PC-9 (cell line): ENCODE results near the gene ZNF786. TPM values are rescaled to one million over a fixed set of nuclear protein-coding genes. Genes with fewer than 3 reads are reported as not detected.

Source experiments
- BruUV-seq: library from RNA; stranded (reverse); fragments of 400-500 nt; replicated peaks from 2 replicates; lab custom pipeline; 2021; lab: Mats Ljungman, UMichigan
- CTCF ChIA-PET: fragments of 300-600 bp; sonication (Branson Sonifier 250); formaldehyde crosslinking; loops from one replicate; lab custom pipeline; 2022; ENCODE audit warnings: antibody characterized with exemption; lab: Charles Lee
- POLR2A ChIA-PET: fragments of 300-600 bp; sonication (Branson Sonifier 250); formaldehyde crosslinking; loops from one replicate; lab custom pipeline; 2022; ENCODE audit warnings: antibody characterized with exemption; ENCODE audit not compliant: unreplicated experiment; lab: Charles Lee
- DNase-seq, 2 experiments: peaks; one replicate each; pipeline versions ENCODE4 v3.0.0 to v3.0.0-alpha.2; 2015 to 2022; ENCODE audit warnings: mixed read lengths in 1 of 2
- H2AFZ ChIP-seq: fragments of 200-600 bp; sonication (generic); 2 replicates; pipeline ENCODE4 v1.8.1; 2017; ENCODE audit warnings: antibody characterized with exemption
- H3F3A ChIP-seq: fragments of 200-600 bp; sonication (generic); 2 replicates; pipeline ENCODE4 v1.8.1; 2017; ENCODE audit warnings: antibody characterized with exemption, mild to moderate bottlenecking, low read depth; ENCODE audit not compliant: insufficient read depth
- H3K27ac ChIP-seq: fragments of 200-600 bp; sonication (generic); 2 replicates; pipeline ENCODE4 v1.6.1; 2016; ENCODE audit warnings: mixed run types
- H3K27me3 ChIP-seq: fragments of 200-600 bp; sonication (generic); 2 replicates; pipeline ENCODE4 v1.6.1; 2016; ENCODE audit warnings: low read depth, mixed run types; ENCODE audit not compliant: insufficient read depth
- H3K36me3 ChIP-seq: fragments of 200-600 bp; sonication (generic); 2 replicates; pipeline ENCODE4 v1.6.1; 2016; ENCODE audit warnings: low read depth, mixed run types
- H3K4me1 ChIP-seq: fragments of 200-600 bp; sonication (generic); replicated peaks from 2 replicates; pipeline ENCODE4 v1.6.1; 2016; ENCODE audit warnings: mixed run types; ENCODE audit not compliant: insufficient read depth
- H3K4me2 ChIP-seq: fragments of 200-600 bp; sonication (generic); 2 replicates; pipeline ENCODE4 v1.6.1; 2017; ENCODE audit warnings: mixed run types
- H3K4me3 ChIP-seq: fragments of 200-600 bp; sonication (generic); 2 replicates; pipeline ENCODE4 v1.6.1; 2016; ENCODE audit warnings: mixed run types
- H3K79me2 ChIP-seq: fragments of 200-600 bp; sonication (generic); 2 replicates; pipeline ENCODE4 v1.6.1; 2017; ENCODE audit warnings: low read depth, mixed run types
- H3K9me2 ChIP-seq: fragments of 200-600 bp; sonication (generic); 2 replicates; pipeline ENCODE4 v1.8.1; 2017; ENCODE audit warnings: mild to moderate bottlenecking; ENCODE audit not compliant: insufficient read depth
- H3K9me3 ChIP-seq: fragments of 200-600 bp; sonication (generic); 2 replicates; pipeline ENCODE4 v1.8.1; 2016; ENCODE audit warnings: low read depth; ENCODE audit not compliant: insufficient read depth
- H4K20me1 ChIP-seq: fragments of 200-600 bp; sonication (generic); 2 replicates; pipeline ENCODE4 v1.8.1; 2017; ENCODE audit not compliant: insufficient read depth
- EZH2 ChIP-seq: fragments of 200-600 bp; sonication (generic); IDR thresholded peaks from 2 replicates; pipeline ENCODE4 v1.8.0; 2017; ENCODE audit warnings: antibody characterized with exemption, low read depth
- intact Hi-C: fragments of 100-400 bp; cut with micrococcal nuclease; formaldehyde crosslinking; loops from one replicate; pipeline ENCODE4 v1.10.0; 2022; ENCODE audit not compliant: unreplicated experiment
- total RNA-seq: library from RNA; stranded (reverse); gene quantifications from 2 replicates; pipeline ENCODE4 v1.2.3, GENCODE V29; 2021
- TF ChIP-seq, protein P1 (sequence below): fragments of 200-600 bp; sonication (generic); conservative IDR thresholded peaks from 2 replicates; pipeline ENCODE4 v1.6.1; 2017; ENCODE audit warnings: mixed run types, antibody characterized with exemption, mild to moderate bottlenecking, moderate library complexity

The ZNF786 gene
- total RNA-seq, 1 experiment from 2014 or later, result 8.4 TPM

DNA sequence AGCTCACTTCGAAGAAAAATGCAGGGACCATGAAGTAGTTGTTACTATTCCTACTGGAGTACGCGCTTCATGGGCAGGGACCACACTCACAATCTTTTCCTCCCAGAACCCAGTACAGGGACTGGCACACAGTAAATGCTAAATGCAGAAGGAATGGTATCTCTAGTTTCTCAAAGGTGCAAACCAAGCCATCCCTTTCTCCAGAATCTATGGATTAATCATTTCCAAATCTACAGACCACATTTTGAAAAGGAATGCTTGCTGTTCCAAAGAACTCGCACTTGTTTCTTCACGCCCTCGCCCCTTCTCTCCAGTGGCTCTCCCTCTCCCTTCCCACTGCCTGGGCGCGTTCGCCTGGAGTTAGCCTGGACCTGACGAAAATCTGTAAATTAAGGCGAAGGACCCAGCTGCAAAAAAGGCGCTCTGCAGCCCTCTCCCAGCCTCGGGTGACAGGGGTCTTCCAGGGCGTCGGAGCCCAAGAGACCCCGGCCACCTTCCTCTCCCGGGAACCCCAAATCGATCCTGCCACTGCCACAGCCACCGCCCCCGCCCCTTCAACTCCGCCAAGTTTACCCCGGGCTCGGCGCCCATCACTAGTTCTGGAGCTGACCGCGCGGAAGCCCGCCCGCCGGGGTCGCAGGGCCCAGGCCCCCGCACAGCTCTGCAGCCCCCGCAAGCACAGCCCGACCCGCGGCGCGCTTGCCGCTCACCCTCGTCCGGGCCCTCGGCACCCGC, 62.7 kb downstream of the ZNF786 start:
- intact Hi-C loops, result loop anchor here (1.0 to 2.0 kb wide), 5 partner anchors 29 to 470 kb away; partner anchors contain the start of genes ZNF746 and ZNF786
- peaks cover 19% of the 10 kb centered on the region for H3F3A ChIP-seq
- H3K9me2 ChIP-seq, result no peaks in the 10 kb centered on the region
- H3K27ac ChIP-seq, result peak overlapping the region; percentile 78
- ChIA-PET POLR2A (interaction anchor here (0.7 kb wide), 1 partner anchor 810 kb away, joined by 5 read pairs; the partner anchor contains the start of gene ZNF862), CTCF (interaction anchor here (0.6 kb wide), 1 partner anchor 294 kb away, joined by 7 read pairs; no protein-coding TSS in a partner anchor)
- no peaks in the 10 kb centered on the region for H3K27me3 ChIP-seq
- 0 out of 2 replicates have a peak, but pooled peaks cover 10% of the 10 kb centered on the region for H4K20me1 ChIP-seq
- DNase-seq, result peak in 1 of 2 experiments; percentile 9
- TF ChIP-seq, protein P1, sequence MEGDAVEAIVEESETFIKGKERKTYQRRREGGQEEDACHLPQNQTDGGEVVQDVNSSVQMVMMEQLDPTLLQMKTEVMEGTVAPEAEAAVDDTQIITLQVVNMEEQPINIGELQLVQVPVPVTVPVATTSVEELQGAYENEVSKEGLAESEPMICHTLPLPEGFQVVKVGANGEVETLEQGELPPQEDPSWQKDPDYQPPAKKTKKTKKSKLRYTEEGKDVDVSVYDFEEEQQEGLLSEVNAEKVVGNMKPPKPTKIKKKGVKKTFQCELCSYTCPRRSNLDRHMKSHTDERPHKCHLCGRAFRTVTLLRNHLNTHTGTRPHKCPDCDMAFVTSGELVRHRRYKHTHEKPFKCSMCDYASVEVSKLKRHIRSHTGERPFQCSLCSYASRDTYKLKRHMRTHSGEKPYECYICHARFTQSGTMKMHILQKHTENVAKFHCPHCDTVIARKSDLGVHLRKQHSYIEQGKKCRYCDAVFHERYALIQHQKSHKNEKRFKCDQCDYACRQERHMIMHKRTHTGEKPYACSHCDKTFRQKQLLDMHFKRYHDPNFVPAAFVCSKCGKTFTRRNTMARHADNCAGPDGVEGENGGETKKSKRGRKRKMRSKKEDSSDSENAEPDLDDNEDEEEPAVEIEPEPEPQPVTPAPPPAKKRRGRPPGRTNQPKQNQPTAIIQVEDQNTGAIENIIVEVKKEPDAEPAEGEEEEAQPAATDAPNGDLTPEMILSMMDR, result no peak
- no peak for TF ChIP-seq EZH2
- peak overlapping the region; percentile 73 for H3K4me3 ChIP-seq
- H3K4me2 ChIP-seq, result peak overlapping the region; percentile 91
- H3K4me1 ChIP-seq, result peaks cover 24% of the 10 kb centered on the region
- peaks cover 5% of the 10 kb centered on the region; the same call in 1 of the 2 replicates for H3K36me3 ChIP-seq
- BruUV-seq, result no TSS peak
- peaks cover 53% of the 10 kb centered on the region for H3K79me2 ChIP-seq
- H2AFZ ChIP-seq, result peak overlapping the region; percentile 74
- H3K9me3 ChIP-seq, result no peaks in the 10 kb centered on the region

DNA sequence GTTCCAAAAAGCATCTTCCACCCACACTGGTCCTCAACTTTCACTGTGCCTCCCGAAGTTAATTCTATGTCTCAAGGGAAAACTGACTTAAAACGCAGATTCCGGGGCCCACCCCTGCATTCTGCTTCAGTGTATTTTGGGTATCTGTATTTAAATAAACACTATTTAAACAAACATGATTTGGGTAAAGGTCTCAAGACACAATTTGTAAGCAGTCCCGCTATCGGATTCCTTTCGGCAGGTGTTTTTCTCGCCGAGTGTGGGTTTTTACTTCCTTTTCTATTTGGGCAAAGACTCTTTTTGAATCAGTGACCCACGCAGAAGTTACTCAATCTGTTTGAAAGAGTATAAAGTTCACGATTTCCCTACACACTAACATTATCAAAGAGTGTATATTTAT, 63.5 kb downstream of the ZNF786 start:
- DNase-seq, result no peak
- H3K27ac ChIP-seq, result peak overlapping the region; percentile 78

DNA sequence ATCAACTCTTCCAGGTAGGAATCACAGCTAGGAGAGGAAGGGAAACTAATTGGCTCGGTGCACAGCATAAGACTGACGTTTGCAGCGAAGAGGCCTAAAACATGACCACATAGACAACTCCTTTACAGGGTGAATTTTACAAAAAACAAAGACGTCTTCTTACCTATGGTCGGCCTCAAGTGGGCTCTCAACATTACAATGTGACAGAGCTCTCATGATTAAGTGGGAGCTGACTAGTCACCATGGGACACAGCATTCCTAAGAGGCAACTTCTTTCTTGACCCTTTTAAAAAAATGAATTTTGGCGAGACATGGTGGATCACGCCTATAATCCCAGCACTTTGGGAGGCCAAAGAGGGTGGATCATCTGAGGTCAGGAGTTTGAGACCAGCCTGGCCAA, 66.9 kb downstream of the ZNF786 start:
- Histone ChIP-seq H3K9me2 (no peaks in the 10 kb centered on the region), H4K20me1 (peaks cover 20% of the 10 kb centered on the region; the same call in 1 of the 2 replicates), H3K9me3 (no peaks in the 10 kb centered on the region), H3K27me3 (no peaks in the 10 kb centered on the region), H3F3A (peaks cover 18% of the 10 kb centered on the region), H3K79me2 (peaks cover 67% of the 10 kb centered on the region), H2AFZ (no peak overlapping the region), H3K4me3 (no peak overlapping the region), H3K4me1 (peaks cover 15% of the 10 kb centered on the region), H3K27ac (no peak overlapping the region), H3K4me2 (no peak overlapping the region), H3K36me3 (peaks cover 12% of the 10 kb centered on the region)
- no TSS peak for BruUV-seq
- POLR2A ChIA-PET, result no interaction called here
- no peak for TF ChIP-seq EZH2
- TF ChIP-seq, protein P1, result no peak
- CTCF ChIA-PET, result no interaction called here
- DNase-seq, result no peak
- intact Hi-C loops, result no loop called here

More for the DNA sequence above, 63.5 kb downstream of the ZNF786 start:
- peaks cover 19% of the 10 kb centered on the region for H3F3A ChIP-seq
- peaks cover 5% of the 10 kb centered on the region; the same call in 1 of the 2 replicates for H3K36me3 ChIP-seq
- TSS peak; percentile 48 for BruUV-seq
- CTCF ChIA-PET, result interaction anchor here (0.6 kb wide), 1 partner anchor 18 kb away, joined by 6 read pairs; no protein-coding TSS in a partner anchor
- H3K4me2 ChIP-seq, result peak overlapping the region; percentile 91
- peak overlapping the region; percentile 74; the same call in 1 of the 2 replicates for H2AFZ ChIP-seq
- H3K4me3 ChIP-seq, result peak overlapping the region; percentile 73
- intact Hi-C loops, result no loop called here
- no peaks in the 10 kb centered on the region for H3K9me3 ChIP-seq
- H4K20me1 ChIP-seq, result peaks cover 16% of the 10 kb centered on the region; the same call in 1 of the 2 replicates
- H3K79me2 ChIP-seq, result peaks cover 60% of the 10 kb centered on the region
- POLR2A ChIA-PET, result interaction anchor here (0.7 kb wide), 1 partner anchor 811 kb away, joined by 5 read pairs; the partner anchor contains the start of gene ZNF862
- no peaks in the 10 kb centered on the region for H3K27me3 ChIP-seq
- TF ChIP-seq, protein P1, result no peak
- TF ChIP-seq EZH2, result no peak
- H3K4me1 ChIP-seq, result peaks cover 24% of the 10 kb centered on the region
- H3K9me2 ChIP-seq, result no peaks in the 10 kb centered on the region
